ENCODE results near the gene ZNF217. TPM values are rescaled to one million over a fixed set of nuclear protein-coding genes. Genes with fewer than 3 reads are reported as not detected.
"Not testable (repeated sequence)": the region's sequence is repeated elsewhere in the genome, so short reads cannot be mapped to it uniquely, and the experiment has no call there.

Gene ZNF217
- total and polyA plus RNA-seq, 9 of the 15 experiments (the other 6 are each of a cell fraction or from before 2014, with no cell fraction given), result 3.0 to 41.8 (median 16.8) TPM

- H3K27me3 ChIP-seq (ENCODE audit: control insufficient read depth in 2 of 2, insufficient read depth in 2 of 2, low read length in 2 of 2); ATAC-seq; H2AFZ ChIP-seq (ENCODE audit: low read depth, low read length); H3K36me3 ChIP-seq (ENCODE audit: control insufficient read depth, insufficient read depth, low read length); DNase-seq (ENCODE audit: extremely low read depth in 1 of 4, low spot score in 3 of 4); H3K9me1 ChIP-seq (ENCODE audit: control insufficient read depth, insufficient read depth, low read length); H4K20me1 ChIP-seq (replicated peaks; ENCODE audit: control insufficient read depth, insufficient read depth, low read length); H3K4me1 ChIP-seq (replicated peaks in 1 of 2; ENCODE audit: control insufficient read depth in 2 of 2, insufficient read depth in 2 of 2, low read length in 2 of 2); CTCF ChIA-PET (ENCODE audit: low intra/inter-chr PET ratio); H3K9me3 ChIP-seq (replicated peaks; ENCODE audit: control insufficient read depth, insufficient read depth, low read depth, low read length); BruUV-seq (replicated peaks); in situ Hi-C loops (cut with MboI): not testable (repeated sequence)
- peak overlapping the region in 1 of 2 experiments; percentile 90; a peak in 2 of 4 replicates for H3K9ac ChIP-seq (ENCODE audit: insufficient read depth in 1 of 2, low read depth in 2 of 2, low read length in 2 of 2)
- FAIRE-seq, result peak; percentile 42
- TF ChIP-seq RBFOX2 (IDR thresholded peaks at IDR 0.05; ENCODE audit: low read depth, low read length), result peak; percentile 27; the same call in 1 of the 2 replicates
- TF ChIP-seq POLR2H (tag; IDR thresholded peaks at IDR 0.05; ENCODE audit: low read depth), result peak; percentile 61
- TF ChIP-seq, protein P1, sequence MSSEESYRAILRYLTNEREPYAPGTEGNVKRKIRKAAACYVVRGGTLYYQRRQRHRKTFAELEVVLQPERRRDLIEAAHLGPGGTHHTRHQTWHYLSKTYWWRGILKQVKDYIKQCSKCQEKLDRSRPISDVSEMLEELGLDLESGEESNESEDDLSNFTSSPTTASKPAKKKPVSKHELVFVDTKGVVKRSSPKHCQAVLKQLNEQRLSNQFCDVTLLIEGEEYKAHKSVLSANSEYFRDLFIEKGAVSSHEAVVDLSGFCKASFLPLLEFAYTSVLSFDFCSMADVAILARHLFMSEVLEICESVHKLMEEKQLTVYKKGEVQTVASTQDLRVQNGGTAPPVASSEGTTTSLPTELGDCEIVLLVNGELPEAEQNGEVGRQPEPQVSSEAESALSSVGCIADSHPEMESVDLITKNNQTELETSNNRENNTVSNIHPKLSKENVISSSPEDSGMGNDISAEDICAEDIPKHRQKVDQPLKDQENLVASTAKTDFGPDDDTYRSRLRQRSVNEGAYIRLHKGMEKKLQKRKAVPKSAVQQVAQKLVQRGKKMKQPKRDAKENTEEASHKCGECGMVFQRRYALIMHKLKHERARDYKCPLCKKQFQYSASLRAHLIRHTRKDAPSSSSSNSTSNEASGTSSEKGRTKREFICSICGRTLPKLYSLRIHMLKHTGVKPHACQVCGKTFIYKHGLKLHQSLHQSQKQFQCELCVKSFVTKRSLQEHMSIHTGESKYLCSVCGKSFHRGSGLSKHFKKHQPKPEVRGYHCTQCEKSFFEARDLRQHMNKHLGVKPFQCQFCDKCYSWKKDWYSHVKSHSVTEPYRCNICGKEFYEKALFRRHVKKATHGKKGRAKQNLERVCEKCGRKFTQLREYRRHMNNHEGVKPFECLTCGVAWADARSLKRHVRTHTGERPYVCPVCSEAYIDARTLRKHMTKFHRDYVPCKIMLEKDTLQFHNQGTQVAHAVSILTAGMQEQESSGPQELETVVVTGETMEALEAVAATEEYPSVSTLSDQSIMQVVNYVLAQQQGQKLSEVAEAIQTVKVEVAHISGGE (CRISPR knock-in tag; IDR thresholded peaks at IDR 0.05), result peak in 1 of 3 experiments; percentile 92; a peak in 2 of 6 replicates
- TF ChIP-seq, protein P2, sequence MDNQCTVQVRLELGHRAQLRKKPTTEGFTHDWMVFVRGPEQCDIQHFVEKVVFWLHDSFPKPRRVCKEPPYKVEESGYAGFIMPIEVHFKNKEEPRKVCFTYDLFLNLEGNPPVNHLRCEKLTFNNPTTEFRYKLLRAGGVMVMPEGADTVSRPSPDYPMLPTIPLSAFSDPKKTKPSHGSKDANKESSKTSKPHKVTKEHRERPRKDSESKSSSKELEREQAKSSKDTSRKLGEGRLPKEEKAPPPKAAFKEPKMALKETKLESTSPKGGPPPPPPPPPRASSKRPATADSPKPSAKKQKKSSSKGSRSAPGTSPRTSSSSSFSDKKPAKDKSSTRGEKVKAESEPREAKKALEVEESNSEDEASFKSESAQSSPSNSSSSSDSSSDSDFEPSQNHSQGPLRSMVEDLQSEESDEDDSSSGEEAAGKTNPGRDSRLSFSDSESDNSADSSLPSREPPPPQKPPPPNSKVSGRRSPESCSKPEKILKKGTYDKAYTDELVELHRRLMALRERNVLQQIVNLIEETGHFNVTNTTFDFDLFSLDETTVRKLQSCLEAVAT (IDR thresholded peaks at IDR 0.05), result peak; percentile 57 to 73; a peak in 2 of 4 replicates
- TF ChIP-seq, protein P3, sequence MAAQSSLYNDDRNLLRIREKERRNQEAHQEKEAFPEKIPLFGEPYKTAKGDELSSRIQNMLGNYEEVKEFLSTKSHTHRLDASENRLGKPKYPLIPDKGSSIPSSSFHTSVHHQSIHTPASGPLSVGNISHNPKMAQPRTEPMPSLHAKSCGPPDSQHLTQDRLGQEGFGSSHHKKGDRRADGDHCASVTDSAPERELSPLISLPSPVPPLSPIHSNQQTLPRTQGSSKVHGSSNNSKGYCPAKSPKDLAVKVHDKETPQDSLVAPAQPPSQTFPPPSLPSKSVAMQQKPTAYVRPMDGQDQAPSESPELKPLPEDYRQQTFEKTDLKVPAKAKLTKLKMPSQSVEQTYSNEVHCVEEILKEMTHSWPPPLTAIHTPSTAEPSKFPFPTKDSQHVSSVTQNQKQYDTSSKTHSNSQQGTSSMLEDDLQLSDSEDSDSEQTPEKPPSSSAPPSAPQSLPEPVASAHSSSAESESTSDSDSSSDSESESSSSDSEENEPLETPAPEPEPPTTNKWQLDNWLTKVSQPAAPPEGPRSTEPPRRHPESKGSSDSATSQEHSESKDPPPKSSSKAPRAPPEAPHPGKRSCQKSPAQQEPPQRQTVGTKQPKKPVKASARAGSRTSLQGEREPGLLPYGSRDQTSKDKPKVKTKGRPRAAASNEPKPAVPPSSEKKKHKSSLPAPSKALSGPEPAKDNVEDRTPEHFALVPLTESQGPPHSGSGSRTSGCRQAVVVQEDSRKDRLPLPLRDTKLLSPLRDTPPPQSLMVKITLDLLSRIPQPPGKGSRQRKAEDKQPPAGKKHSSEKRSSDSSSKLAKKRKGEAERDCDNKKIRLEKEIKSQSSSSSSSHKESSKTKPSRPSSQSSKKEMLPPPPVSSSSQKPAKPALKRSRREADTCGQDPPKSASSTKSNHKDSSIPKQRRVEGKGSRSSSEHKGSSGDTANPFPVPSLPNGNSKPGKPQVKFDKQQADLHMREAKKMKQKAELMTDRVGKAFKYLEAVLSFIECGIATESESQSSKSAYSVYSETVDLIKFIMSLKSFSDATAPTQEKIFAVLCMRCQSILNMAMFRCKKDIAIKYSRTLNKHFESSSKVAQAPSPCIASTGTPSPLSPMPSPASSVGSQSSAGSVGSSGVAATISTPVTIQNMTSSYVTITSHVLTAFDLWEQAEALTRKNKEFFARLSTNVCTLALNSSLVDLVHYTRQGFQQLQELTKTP (IDR thresholded peaks at IDR 0.05; ENCODE audit: low read depth in 1 of 2, partially characterized antibody in 2 of 2), result peak in 1 of 2 experiments; percentile 26
- peak overlapping the region; percentile 90 for H3K4me3 ChIP-seq
- peak overlapping the region; percentile 93 for H3K27ac ChIP-seq (ENCODE audit: extremely low read depth, low read depth, low read length)
- WGBS (ENCODE audit: insufficient coverage, low coverage, missing lambda C conversion rate), result 0% methylated on average over 4 of the region's 4 CpGs
- peaks cover 82% of the 10 kb centered on the region for H3K79me2 ChIP-seq (ENCODE audit: control insufficient read depth, insufficient read depth, low read length)
- H3K4me2 ChIP-seq (ENCODE audit: insufficient read depth, low read length), result peak overlapping the region; percentile 81
- intact Hi-C loops (cut with micrococcal nuclease), result loop anchor here (5.0 kb wide), 2 partner anchors 326 to 346 kb away; no protein-coding TSS in a partner anchor
- POLR2A ChIA-PET, result interaction anchor here (0.6 to 0.7 kb wide), 2 partner anchors 12 to 326 kb away, joined by 3 read pairs; no protein-coding TSS in a partner anchor
Measured at GRCh38 chr20:53591206-53591741, 2.4 kb downstream of the ZNF217 start.
